ENCODE results near the gene PHLDA3. TPM values are rescaled to one million over a fixed set of nuclear protein-coding genes. Genes with fewer than 3 reads are reported as not detected.
A peak's percentile ranks its signal among the peaks of the same experiment; 100 is the strongest.

Gene PHLDA3
- total and polyA plus RNA-seq, 2 of the 13 experiments (the other 11 are each of a cell fraction or from before 2014, with no cell fraction given), result 16.7 to 33.6 TPM

DNA sequence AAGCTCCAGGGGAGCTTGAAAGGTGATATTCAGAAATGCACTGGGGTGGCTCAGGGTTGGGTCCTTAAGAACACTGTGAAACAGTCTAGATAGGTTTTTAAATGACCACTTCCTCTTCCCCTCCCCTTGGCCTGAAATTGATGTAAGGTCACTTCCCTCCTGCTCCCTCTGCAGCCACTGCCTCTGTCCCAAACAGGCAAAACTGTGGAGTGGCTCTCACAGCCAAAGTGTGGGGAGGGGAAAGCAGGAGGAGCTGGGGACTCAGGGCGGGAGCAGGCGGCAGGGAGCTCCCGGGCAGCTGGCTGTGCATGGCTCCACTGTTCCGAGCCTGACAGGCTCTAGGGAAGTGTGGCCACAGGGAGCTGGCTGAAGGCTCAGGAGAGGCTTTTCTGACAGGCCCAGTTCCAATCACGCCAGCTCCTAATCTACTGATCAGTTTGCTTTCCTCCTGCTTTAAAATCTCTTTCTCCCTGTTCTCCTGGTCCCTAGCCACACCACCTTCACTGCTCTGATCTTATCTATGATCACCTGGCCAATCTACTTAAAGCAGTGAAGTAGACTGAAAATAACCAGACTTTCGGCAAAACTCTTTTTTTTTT lies 43.1 kb upstream of the PHLDA3 start (continued):
- TF ChIP-seq, protein P1, sequence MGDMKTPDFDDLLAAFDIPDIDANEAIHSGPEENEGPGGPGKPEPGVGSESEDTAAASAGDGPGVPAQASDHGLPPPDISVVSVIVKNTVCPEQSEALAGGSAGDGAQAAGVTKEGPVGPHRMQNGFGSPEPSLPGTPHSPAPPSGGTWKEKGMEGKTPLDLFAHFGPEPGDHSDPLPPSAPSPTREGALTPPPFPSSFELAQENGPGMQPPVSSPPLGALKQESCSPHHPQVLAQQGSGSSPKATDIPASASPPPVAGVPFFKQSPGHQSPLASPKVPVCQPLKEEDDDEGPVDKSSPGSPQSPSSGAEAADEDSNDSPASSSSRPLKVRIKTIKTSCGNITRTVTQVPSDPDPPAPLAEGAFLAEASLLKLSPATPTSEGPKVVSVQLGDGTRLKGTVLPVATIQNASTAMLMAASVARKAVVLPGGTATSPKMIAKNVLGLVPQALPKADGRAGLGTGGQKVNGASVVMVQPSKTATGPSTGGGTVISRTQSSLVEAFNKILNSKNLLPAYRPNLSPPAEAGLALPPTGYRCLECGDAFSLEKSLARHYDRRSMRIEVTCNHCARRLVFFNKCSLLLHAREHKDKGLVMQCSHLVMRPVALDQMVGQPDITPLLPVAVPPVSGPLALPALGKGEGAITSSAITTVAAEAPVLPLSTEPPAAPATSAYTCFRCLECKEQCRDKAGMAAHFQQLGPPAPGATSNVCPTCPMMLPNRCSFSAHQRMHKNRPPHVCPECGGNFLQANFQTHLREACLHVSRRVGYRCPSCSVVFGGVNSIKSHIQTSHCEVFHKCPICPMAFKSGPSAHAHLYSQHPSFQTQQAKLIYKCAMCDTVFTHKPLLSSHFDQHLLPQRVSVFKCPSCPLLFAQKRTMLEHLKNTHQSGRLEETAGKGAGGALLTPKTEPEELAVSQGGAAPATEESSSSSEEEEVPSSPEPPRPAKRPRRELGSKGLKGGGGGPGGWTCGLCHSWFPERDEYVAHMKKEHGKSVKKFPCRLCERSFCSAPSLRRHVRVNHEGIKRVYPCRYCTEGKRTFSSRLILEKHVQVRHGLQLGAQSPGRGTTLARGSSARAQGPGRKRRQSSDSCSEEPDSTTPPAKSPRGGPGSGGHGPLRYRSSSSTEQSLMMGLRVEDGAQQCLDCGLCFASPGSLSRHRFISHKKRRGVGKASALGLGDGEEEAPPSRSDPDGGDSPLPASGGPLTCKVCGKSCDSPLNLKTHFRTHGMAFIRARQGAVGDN (CRISPR knock-in tag; IDR thresholded peaks at IDR 0.05), result peak; percentile 55
- TF ChIP-seq, protein P2, sequence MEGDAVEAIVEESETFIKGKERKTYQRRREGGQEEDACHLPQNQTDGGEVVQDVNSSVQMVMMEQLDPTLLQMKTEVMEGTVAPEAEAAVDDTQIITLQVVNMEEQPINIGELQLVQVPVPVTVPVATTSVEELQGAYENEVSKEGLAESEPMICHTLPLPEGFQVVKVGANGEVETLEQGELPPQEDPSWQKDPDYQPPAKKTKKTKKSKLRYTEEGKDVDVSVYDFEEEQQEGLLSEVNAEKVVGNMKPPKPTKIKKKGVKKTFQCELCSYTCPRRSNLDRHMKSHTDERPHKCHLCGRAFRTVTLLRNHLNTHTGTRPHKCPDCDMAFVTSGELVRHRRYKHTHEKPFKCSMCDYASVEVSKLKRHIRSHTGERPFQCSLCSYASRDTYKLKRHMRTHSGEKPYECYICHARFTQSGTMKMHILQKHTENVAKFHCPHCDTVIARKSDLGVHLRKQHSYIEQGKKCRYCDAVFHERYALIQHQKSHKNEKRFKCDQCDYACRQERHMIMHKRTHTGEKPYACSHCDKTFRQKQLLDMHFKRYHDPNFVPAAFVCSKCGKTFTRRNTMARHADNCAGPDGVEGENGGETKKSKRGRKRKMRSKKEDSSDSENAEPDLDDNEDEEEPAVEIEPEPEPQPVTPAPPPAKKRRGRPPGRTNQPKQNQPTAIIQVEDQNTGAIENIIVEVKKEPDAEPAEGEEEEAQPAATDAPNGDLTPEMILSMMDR (CRISPR knock-in tag; IDR thresholded peaks at IDR 0.05), result peak; percentile 15; the same call in 1 of the 2 replicates
- TF ChIP-seq XRCC5 (optimal IDR thresholded peaks at IDR 0.05; ENCODE audit: low read length), result peak; percentile 21

DNA sequence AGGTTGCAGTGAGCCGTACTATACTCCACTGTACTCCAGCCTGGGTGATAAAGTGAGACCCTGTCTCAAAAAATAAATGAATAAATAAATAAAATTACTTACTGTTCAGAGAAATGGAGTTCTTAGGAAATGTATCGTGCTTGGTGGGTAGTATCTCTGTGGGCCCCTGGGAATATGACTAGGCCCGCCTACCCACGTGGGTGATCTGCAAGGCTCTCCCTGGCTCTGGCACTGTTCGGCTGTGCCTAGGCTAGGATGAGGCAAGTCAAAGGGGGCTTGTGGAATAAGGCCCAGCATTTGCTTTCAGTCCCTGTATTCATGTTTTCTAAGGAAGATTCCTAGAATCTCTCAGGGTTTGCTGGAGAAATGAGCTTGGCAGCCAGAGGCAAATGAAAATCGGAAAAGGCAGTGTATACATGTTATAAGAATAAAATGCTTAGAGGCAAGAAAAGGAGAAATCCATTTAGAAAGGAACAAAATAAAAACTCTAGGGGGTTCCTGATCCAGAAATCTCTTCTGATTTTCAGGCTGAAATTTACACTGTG lies 42.5 kb upstream of the PHLDA3 start:
- ChIA-PET POLR2A (interaction anchor here (1.2 to 4.7 kb wide), 5 partner anchors 8 to 111 kb away, joined by 3 to 45 read pairs (median 11); partner anchors contain the start of gene PHLDA3), CTCF (ENCODE audit: low intra/inter-chr PET ratio, low total read pairs) (interaction anchor here (8.4 kb wide), 1 partner anchor 30 kb away, joined by 226 read pairs; no protein-coding TSS in a partner anchor)
- H3K9me3 ChIP-seq (ENCODE audit: low read length), result no peaks in the 10 kb centered on the region
- peaks cover 26% of the 10 kb centered on the region for H3K4me1 ChIP-seq (ENCODE audit: insufficient read depth, low read length)
- H3K27me3 ChIP-seq (ENCODE audit: control insufficient read depth in 1 of 2, insufficient read depth in 2 of 2, low read length in 2 of 2), result peaks cover 1 to 14% of the 10 kb centered on the region in 2 experiments; a peak in 2 of 5 replicates
- no peak overlapping the region for H2AFZ ChIP-seq (ENCODE audit: low read length)
- intact Hi-C loops (cut with micrococcal nuclease; ENCODE audit: unreplicated experiment), result no loop called here
- in situ Hi-C loops (cut with HindIII; ENCODE audit: extremely low pct_ligation_motif_present, low pct_unique_long_range_greater_than_20kb), result loop anchor here (5.0 kb wide), 2 partner anchors 34 to 64 kb away; no protein-coding TSS in a partner anchor
- DNase-seq (ENCODE audit: low spot score) (no peak), ATAC-seq (no peak), FAIRE-seq (no peak)
- H3K4me3 ChIP-seq (replicated peaks in 1 of 3; ENCODE audit: insufficient read depth in 1 of 3, low read depth in 2 of 3, low read length in 3 of 3), result no peak overlapping the region
- H3K9ac ChIP-seq (ENCODE audit: insufficient read depth, low read depth, low read length), result no peak overlapping the region
- H4K20me1 ChIP-seq (ENCODE audit: insufficient read depth, low read length), result no peaks in the 10 kb centered on the region
- no peak overlapping the region for H3K27ac ChIP-seq (ENCODE audit: extremely low read length, insufficient read depth, low read length)
- no peaks in the 10 kb centered on the region for H3K79me2 ChIP-seq (ENCODE audit: insufficient read depth, low read length)
- H3K4me2 ChIP-seq (ENCODE audit: low read depth, low read length), result 0 out of 2 replicates have a peak overlapping the region, but pooled peaks have one; percentile 68
- no peaks in the 10 kb centered on the region for H3K36me3 ChIP-seq (replicated peaks in 1 of 2; ENCODE audit: control insufficient read depth in 1 of 2, insufficient read depth in 2 of 2, low read length in 2 of 2)
- 76% methylated on average over 6 of the region's 6 CpGs for WGBS (ENCODE audit: low lambda C conversion rate)
- no TSS peak for BruUV-seq (replicated peaks)
- TF ChIP-seq, protein P3, sequence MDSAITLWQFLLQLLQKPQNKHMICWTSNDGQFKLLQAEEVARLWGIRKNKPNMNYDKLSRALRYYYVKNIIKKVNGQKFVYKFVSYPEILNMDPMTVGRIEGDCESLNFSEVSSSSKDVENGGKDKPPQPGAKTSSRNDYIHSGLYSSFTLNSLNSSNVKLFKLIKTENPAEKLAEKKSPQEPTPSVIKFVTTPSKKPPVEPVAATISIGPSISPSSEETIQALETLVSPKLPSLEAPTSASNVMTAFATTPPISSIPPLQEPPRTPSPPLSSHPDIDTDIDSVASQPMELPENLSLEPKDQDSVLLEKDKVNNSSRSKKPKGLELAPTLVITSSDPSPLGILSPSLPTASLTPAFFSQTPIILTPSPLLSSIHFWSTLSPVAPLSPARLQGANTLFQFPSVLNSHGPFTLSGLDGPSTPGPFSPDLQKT (CRISPR knock-in tag; IDR thresholded peaks at IDR 0.05; ENCODE audit: borderline replicate concordance), result no peak
- TF ChIP-seq, protein P4, sequence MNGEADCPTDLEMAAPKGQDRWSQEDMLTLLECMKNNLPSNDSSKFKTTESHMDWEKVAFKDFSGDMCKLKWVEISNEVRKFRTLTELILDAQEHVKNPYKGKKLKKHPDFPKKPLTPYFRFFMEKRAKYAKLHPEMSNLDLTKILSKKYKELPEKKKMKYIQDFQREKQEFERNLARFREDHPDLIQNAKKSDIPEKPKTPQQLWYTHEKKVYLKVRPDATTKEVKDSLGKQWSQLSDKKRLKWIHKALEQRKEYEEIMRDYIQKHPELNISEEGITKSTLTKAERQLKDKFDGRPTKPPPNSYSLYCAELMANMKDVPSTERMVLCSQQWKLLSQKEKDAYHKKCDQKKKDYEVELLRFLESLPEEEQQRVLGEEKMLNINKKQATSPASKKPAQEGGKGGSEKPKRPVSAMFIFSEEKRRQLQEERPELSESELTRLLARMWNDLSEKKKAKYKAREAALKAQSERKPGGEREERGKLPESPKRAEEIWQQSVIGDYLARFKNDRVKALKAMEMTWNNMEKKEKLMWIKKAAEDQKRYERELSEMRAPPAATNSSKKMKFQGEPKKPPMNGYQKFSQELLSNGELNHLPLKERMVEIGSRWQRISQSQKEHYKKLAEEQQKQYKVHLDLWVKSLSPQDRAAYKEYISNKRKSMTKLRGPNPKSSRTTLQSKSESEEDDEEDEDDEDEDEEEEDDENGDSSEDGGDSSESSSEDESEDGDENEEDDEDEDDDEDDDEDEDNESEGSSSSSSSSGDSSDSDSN (CRISPR knock-in tag; IDR thresholded peaks at IDR 0.05), result no peak
- no peak for TF ChIP-seq GZF1 (CRISPR knock-in tag; IDR thresholded peaks at IDR 0.05)
